HEK293T (cell line): Measurements from ENCODE around the gene GYS1.

Source experiments
- ARNT ChIP-seq: fragments of 450-650 bp; IDR thresholded peaks from 2 replicates; pipeline ENCODE4 v1.6.1; 2017; ENCODE audit warnings: mild to moderate bottlenecking
- BHLHE40 ChIP-seq: fragments of 450-650 bp; IDR thresholded peaks from 2 replicates; pipeline ENCODE4 v1.6.1; 2016; ENCODE audit warnings: mild to moderate bottlenecking, moderate library complexity, borderline replicate concordance
- FOXA1 ChIP-seq: fragments of 450-650 bp; IDR thresholded peaks from 2 replicates; pipeline ENCODE4 v1.6.1; 2016; ENCODE audit warnings: mild to moderate bottlenecking
- SP1 ChIP-seq: fragments of 450-650 bp; IDR thresholded peaks from 2 replicates; pipeline ENCODE4 v1.6.1; 2017
- SUZ12 ChIP-seq: fragments of 450-650 bp; IDR thresholded peaks from 2 replicates; pipeline ENCODE4 v1.6.1; 2016; ENCODE audit warnings: mild to moderate bottlenecking
- TARDBP ChIP-seq: fragments of 450-650 bp; IDR thresholded peaks from 2 replicates; pipeline ENCODE4 v1.6.1; 2016
- ZNF384 ChIP-seq: fragments of 450-650 bp; IDR thresholded peaks from 2 replicates; pipeline ENCODE4 v1.6.1; 2016

DNA sequence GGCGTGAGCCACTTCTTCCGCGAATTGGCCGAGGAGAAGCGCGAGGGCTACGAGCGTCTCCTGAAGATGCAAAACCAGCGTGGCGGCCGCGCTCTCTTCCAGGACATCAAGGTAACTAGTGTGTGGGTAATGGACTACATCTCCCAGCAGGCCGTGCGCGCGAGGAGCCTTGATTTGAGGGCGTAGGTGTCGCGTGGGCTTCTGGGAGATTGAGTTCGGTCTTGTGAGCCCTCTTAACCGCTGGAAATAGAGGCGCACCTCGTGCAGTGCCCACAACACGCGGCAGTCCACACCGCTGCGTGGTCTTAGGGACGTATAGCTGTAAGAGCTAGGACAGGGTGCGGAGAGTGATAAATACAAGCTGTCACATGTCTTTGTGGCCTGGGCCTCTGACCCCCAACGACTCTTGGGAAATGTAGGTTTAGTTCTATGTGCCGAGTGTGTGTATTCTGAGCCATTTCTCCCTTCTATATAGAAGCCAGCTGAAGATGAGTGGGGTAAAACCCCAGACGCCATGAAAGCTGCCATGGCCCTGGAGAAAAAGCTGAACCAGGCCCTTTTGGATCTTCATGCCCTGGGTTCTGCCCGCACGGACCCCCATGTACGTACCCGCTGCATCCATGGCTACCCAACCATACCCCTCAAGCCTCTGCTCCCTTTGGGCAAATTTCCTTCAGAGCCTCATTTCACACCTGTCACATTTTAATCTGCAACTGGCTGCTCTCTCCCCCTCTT, 27.1 kb downstream of the GYS1 start:
- TF ChIP-seq SUZ12 (peak; percentile 98), FOXA1 (no peak), ZNF384 (no peak), ARNT (no peak), BHLHE40 (no peak), TARDBP (no peak), SP1 (no peak)
